NCI-H1694 treated with DMSO at 0.1 percent for 48 hours (cell line): Measurements from ENCODE around the gene CACNA2D1.

Experiments
- DNase-seq: peaks from one replicate; lab custom pipeline; 2025; lab: John Stamatoyannopoulos, UW

The CACNA2D1 gene

GRCh38 chr7:82343716-82344115 is 99.9 kb downstream of the CACNA2D1 start:
- DNase-seq, result no peak

GRCh38 chr7:82339958-82340357 is 103.6 kb downstream of the CACNA2D1 start:
- DNase-seq, result no peak

GRCh38 chr7:82335927-82336326 is 107.7 kb downstream of the CACNA2D1 start:
- peak; percentile 99 for DNase-seq

- DNase-seq, result peak; percentile 56
Measured at GRCh38 chr7:82335001-82335400, 108.6 kb downstream of the CACNA2D1 start.

- DNase-seq, result no peak
Measured at GRCh38 chr7:82331234-82331633, 112.3 kb downstream of the CACNA2D1 start.

GRCh38 chr7:82330706-82331215 is 112.8 kb downstream of the CACNA2D1 start:
- DNase-seq, result no peak

- DNase-seq, result no peak
Measured at GRCh38 chr7:82327898-82328297, 115.7 kb downstream of the CACNA2D1 start.

GRCh38 chr7:82325416-82325815 is 118.2 kb downstream of the CACNA2D1 start:
- DNase-seq, result no peak

GRCh38 chr7:82323806-82324205 is 119.8 kb downstream of the CACNA2D1 start:
- DNase-seq, result no peak

- DNase-seq, result peak; percentile 98
Measured at GRCh38 chr7:82319674-82320118, 123.9 kb downstream of the CACNA2D1 start.

- DNase-seq, result no peak
Measured at GRCh38 chr7:82318786-82319185, 124.8 kb downstream of the CACNA2D1 start.

GRCh38 chr7:82317760-82318159 is 125.8 kb downstream of the CACNA2D1 start:
- DNase-seq, result no peak

- DNase-seq, result no peak
Measured at GRCh38 chr7:82317257-82317721, 126.3 kb downstream of the CACNA2D1 start.

- DNase-seq, result no peak
Measured at GRCh38 chr7:82313269-82313668, 130.3 kb downstream of the CACNA2D1 start.

GRCh38 chr7:82312646-82313045 is 130.9 kb downstream of the CACNA2D1 start:
- no peak for DNase-seq

GRCh38 chr7:82305347-82306005 is 138.1 kb downstream of the CACNA2D1 start:
- DNase-seq, result no peak

GRCh38 chr7:82294865-82295264 is 148.7 kb downstream of the CACNA2D1 start:
- no peak for DNase-seq

GRCh38 chr7:82294382-82294784 is 149.2 kb downstream of the CACNA2D1 start:
- no peak for DNase-seq

- no peak for DNase-seq
Measured at GRCh38 chr7:82293467-82293866, 150.1 kb downstream of the CACNA2D1 start.

GRCh38 chr7:82291931-82292330 is 151.6 kb downstream of the CACNA2D1 start:
- no peak for DNase-seq

- no peak for DNase-seq
Measured at GRCh38 chr7:82289889-82290288, 153.7 kb downstream of the CACNA2D1 start.

- DNase-seq, result no peak
Measured at GRCh38 chr7:82289152-82289535, 154.4 kb downstream of the CACNA2D1 start.

- peak; percentile 44 for DNase-seq
Measured at GRCh38 chr7:82286798-82287140, 156.8 kb downstream of the CACNA2D1 start.
